Measurements from ENCODE around the gene GLI1.
A peak's percentile ranks its signal among the peaks of the same experiment; 100 is the strongest.
"Not testable (repeated sequence)": the region's sequence is repeated elsewhere in the genome, so short reads cannot be mapped to it uniquely, and the experiment has no call there.

The GLI1 gene

DNA sequence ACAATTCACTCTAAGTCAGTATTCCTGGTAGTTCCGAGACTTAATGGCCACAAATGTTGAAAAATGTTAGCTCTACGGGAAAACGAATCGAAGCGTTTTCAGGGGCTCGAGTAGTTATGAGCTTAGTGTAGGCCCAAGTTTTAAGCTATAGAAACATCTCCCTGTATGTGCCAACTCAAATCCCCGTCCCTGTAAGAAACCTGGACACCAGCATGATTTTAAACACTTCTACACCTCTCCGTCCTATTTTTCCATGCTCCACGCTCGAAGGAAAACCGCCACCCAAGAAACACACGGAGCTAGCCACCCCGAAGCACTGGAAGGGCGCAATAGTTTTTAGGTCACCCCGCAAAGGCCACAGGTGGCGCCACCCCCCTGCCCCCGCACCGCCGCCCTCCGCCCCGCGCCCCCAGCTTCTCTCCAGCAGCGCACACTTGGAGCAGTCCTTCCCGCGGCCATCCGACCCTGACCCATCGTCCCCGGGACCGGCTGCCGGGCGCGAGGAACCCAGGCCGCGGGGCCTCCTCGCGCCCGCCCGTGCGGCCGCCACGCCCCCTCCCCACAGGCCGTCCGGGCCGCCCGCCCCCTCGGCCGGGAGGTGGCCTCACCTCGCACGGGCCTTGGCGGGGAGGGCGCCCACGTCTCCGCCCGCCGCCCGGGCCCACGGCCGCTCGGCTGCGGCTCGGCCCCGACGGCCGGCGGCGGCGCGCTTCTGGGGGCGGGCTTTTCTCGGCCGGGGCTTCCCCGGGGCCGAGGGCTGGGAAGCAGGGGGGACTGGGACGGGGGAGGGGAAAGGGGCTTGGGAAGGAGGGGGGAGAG is 29.3 kb upstream of the GLI1 start:
- H3K4me3 ChIP-seq (ENCODE audit: low read depth in 1 of 2, low read length in 2 of 2): peak overlapping the region; percentile 52 to 58
- H3K4me1 ChIP-seq (ENCODE audit: insufficient read depth, low read length): peaks cover 15% of the 10 kb centered on the region
- H3K27ac ChIP-seq (ENCODE audit: low read depth, low read length): peak overlapping the region; percentile 84
- H3K9me3 ChIP-seq (ENCODE audit: low read length): no peaks in the 10 kb centered on the region
- H3K9ac ChIP-seq (ENCODE audit: low read length): peak overlapping the region; percentile 62
- no peaks in the 10 kb centered on the region for H3K36me3 ChIP-seq (ENCODE audit: insufficient read depth, low read length)
- H3K27me3 ChIP-seq (ENCODE audit: control insufficient read depth in 1 of 2, insufficient read depth in 2 of 2, low read length in 2 of 2): no peaks in the 10 kb centered on the region

DNA sequence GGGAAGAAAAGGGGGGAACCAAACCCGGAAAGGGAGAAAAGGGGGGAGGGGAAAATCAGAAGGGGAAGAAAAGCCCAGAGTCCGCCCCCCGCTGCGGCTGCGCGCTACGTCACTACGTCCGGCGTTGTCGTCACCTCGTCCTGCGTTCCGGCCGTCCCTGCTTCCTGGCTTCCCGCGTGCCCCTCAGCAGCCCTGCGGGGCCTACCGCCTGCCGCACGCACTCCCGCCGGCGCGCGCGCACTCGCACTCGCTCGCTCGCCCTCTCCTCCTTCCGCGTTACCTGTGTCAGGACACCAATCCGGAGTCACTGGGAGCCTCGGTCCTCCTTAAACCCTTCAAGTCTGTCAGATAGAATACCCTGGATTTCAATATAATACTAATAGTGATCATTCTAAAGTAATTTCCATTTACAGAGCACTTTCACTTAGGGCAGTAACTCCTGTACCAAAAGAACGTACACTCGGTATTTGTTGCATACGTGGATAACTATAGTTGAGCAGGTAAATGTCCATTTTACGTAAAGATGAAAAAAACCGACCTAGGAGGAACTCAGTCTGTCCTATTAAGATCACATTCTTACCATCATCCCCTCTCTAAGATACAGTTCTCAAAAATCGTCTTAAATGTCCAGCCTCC is 28.5 kb upstream of the GLI1 start, which contains the start of gene R3HDM2:
Gene R3HDM2, minus strand, starts transcription at position 113 of the 636 bp plus-strand sequence. CDS start 120,615 bp downstream, outside the sequence.
- no peaks in the 10 kb centered on the region for H3K27me3 ChIP-seq (ENCODE audit: control insufficient read depth in 1 of 2, insufficient read depth in 2 of 2, low read length in 2 of 2)
- peak within 1 kb of the TSS; percentile 78 for H3K9ac ChIP-seq (ENCODE audit: low read length)
- peak within 1 kb of the TSS; percentile 84 for H3K27ac ChIP-seq (ENCODE audit: low read depth, low read length)
- no peaks in the 10 kb centered on the region for H3K36me3 ChIP-seq (ENCODE audit: insufficient read depth, low read length)
- peak within 1 kb of the TSS; percentile 52 to 58 for H3K4me3 ChIP-seq (ENCODE audit: low read depth in 1 of 2, low read length in 2 of 2)
- H3K9me3 ChIP-seq (ENCODE audit: low read length): no peaks in the 10 kb centered on the region
- H3K4me1 ChIP-seq (ENCODE audit: insufficient read depth, low read length): peaks cover 15% of the 10 kb centered on the region

- Histone ChIP-seq H3K4me1 (ENCODE audit: insufficient read depth, low read length) (peaks cover 15% of the 10 kb centered on the region), H3K4me3 (ENCODE audit: low read depth in 1 of 2, low read length in 2 of 2) (peak overlapping the region in 1 of 2 donors; percentile 58), H3K9me3 (ENCODE audit: low read length) (no peaks in the 10 kb centered on the region), H3K27me3 (ENCODE audit: control insufficient read depth in 1 of 2, insufficient read depth in 2 of 2, low read length in 2 of 2) (no peaks in the 10 kb centered on the region), H3K27ac (ENCODE audit: low read depth, low read length) (peak overlapping the region; percentile 84), H3K9ac (ENCODE audit: low read length) (peak overlapping the region; percentile 78), H3K36me3 (ENCODE audit: insufficient read depth, low read length) (no peaks in the 10 kb centered on the region)
These were observed 27.9 kb upstream of the GLI1 start for GRCh38 chr12:57431654-57432188.

DNA sequence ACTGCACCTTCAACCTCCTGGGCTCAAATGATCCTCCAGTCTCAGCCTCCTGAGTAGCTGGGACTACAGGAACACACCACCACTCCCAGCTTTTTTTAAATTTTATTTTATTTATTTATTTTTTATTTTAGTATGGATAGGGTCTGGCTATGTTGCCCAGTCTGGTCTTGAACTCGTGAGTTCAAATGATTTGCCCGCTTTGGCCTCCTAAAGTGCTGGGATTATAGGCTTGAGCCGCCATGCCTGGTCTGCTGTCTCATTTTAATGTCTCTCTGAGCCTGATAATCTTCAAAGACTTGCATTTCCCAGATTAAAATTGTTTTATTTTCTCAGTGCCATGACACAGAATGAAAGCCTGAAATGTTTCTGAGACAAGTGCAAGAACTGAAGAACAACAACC is 26.2 kb upstream of the GLI1 start:
- no peak overlapping the region for H3K4me3 ChIP-seq (ENCODE audit: low read depth in 1 of 2, low read length in 2 of 2)
- H3K27me3 ChIP-seq (ENCODE audit: control insufficient read depth in 1 of 2, insufficient read depth in 2 of 2, low read length in 2 of 2): no peaks in the 10 kb centered on the region
- peaks cover 15% of the 10 kb centered on the region for H3K4me1 ChIP-seq (ENCODE audit: insufficient read depth, low read length)
- H3K9me3 ChIP-seq (ENCODE audit: low read length): no peaks in the 10 kb centered on the region
- no peaks in the 10 kb centered on the region for H3K36me3 ChIP-seq (ENCODE audit: insufficient read depth, low read length)
- H3K27ac ChIP-seq (ENCODE audit: low read depth, low read length): no peak overlapping the region
- no peak overlapping the region for H3K9ac ChIP-seq (ENCODE audit: low read length)

- H3K4me1 ChIP-seq (ENCODE audit: insufficient read depth, low read length): peaks cover 8% of the 10 kb centered on the region
- no peak within 1 kb of the TSS for H3K9ac ChIP-seq (ENCODE audit: low read length)
- no peak within 1 kb of the TSS for H3K27ac ChIP-seq (ENCODE audit: low read depth, low read length)
These were observed 24.9 kb upstream of the GLI1 start, which contains the start of gene INHBC for GRCh38 chr12:57434517-57435223. TSS of gene INHBC (plus strand) at chr12:57434784. CDS start at chr12:57434887, 103 bp downstream.

GRCh38 chr12:57435293-57435692 is 24.3 kb upstream of the GLI1 start:
- Histone ChIP-seq H3K27me3 (ENCODE audit: control insufficient read depth in 1 of 2, insufficient read depth in 2 of 2, low read length in 2 of 2) (no peaks in the 10 kb centered on the region), H3K9me3 (ENCODE audit: low read length) (no peaks in the 10 kb centered on the region), H3K4me1 (ENCODE audit: insufficient read depth, low read length) (peaks cover 5% of the 10 kb centered on the region), H3K4me3 (ENCODE audit: low read depth in 1 of 2, low read length in 2 of 2) (no peak overlapping the region), H3K36me3 (ENCODE audit: insufficient read depth, low read length) (no peaks in the 10 kb centered on the region), H3K27ac (ENCODE audit: low read depth, low read length) (no peak overlapping the region), H3K9ac (ENCODE audit: low read length) (no peak overlapping the region)

More at GRCh38 chr12:57434517-57435223, 24.9 kb upstream of the GLI1 start, which contains the start of gene INHBC:
- H3K4me3 ChIP-seq (ENCODE audit: low read depth in 1 of 2, low read length in 2 of 2): no peak within 1 kb of the TSS
- H3K9me3 ChIP-seq (ENCODE audit: low read length): no peaks in the 10 kb centered on the region
- no peaks in the 10 kb centered on the region for H3K36me3 ChIP-seq (ENCODE audit: insufficient read depth, low read length)
- H3K27me3 ChIP-seq (ENCODE audit: control insufficient read depth in 1 of 2, insufficient read depth in 2 of 2, low read length in 2 of 2): no peaks in the 10 kb centered on the region

- H3K4me1 ChIP-seq (ENCODE audit: insufficient read depth, low read length): no peaks in the 10 kb centered on the region
- no peaks in the 10 kb centered on the region for H3K36me3 ChIP-seq (ENCODE audit: insufficient read depth, low read length)
- no peak overlapping the region for H3K27ac ChIP-seq (ENCODE audit: low read depth, low read length)
- H3K9ac ChIP-seq (ENCODE audit: low read length): no peak overlapping the region
- H3K27me3 ChIP-seq (ENCODE audit: control insufficient read depth in 1 of 2, insufficient read depth in 2 of 2, low read length in 2 of 2): no peaks in the 10 kb centered on the region
- H3K4me3 ChIP-seq (ENCODE audit: low read depth in 1 of 2, low read length in 2 of 2): no peak overlapping the region
- H3K9me3 ChIP-seq (ENCODE audit: low read length): no peaks in the 10 kb centered on the region
These were observed 21.2 kb upstream of the GLI1 start for GRCh38 chr12:57438400-57438799.

DNA sequence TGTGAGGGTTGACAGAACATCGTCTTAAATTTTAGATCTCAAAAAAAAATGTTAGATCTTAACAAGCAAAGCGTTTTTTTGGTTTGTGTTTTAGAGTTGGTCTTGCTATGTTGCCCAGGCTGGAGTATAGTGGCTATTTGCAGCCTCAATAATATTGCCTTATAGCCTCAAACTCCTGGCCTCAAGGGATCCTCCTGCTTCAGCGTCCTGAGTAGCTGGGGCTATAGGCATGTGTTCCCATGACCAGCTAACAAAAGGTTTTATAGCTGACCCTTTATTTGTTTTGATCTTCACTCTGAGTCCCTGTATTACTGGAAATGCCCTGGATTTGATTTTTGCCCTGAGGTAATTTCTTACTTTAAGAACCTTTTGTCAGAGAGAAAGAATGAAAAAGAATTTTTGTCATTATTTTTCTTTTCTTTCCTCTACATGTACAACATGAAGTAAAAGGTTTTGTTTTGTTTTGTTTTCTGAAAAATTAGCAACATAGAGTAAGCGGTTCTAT is 19.8 kb upstream of the GLI1 start:
- Histone ChIP-seq H3K9me3 (ENCODE audit: low read length) (no peaks in the 10 kb centered on the region), H3K27ac (ENCODE audit: low read depth, low read length) (no peak overlapping the region), H3K27me3 (ENCODE audit: control insufficient read depth in 1 of 2, insufficient read depth in 2 of 2, low read length in 2 of 2) (no peaks in the 10 kb centered on the region), H3K36me3 (ENCODE audit: insufficient read depth, low read length) (no peaks in the 10 kb centered on the region), H3K4me1 (ENCODE audit: insufficient read depth, low read length) (no peaks in the 10 kb centered on the region), H3K9ac (ENCODE audit: low read length) (no peak overlapping the region), H3K4me3 (ENCODE audit: low read depth in 1 of 2, low read length in 2 of 2) (no peak overlapping the region)

- H3K27ac ChIP-seq (ENCODE audit: low read depth, low read length); H3K4me1 ChIP-seq (ENCODE audit: insufficient read depth, low read length); H3K9ac ChIP-seq (ENCODE audit: low read length); H3K36me3 ChIP-seq (ENCODE audit: insufficient read depth, low read length); H3K27me3 ChIP-seq (ENCODE audit: control insufficient read depth in 1 of 2, insufficient read depth in 2 of 2, low read length in 2 of 2); H3K4me3 ChIP-seq (ENCODE audit: low read depth in 1 of 2, low read length in 2 of 2); H3K9me3 ChIP-seq (ENCODE audit: low read length): not testable (repeated sequence)
These were observed 18.2 kb upstream of the GLI1 start for GRCh38 chr12:57441393-57441792.

DNA sequence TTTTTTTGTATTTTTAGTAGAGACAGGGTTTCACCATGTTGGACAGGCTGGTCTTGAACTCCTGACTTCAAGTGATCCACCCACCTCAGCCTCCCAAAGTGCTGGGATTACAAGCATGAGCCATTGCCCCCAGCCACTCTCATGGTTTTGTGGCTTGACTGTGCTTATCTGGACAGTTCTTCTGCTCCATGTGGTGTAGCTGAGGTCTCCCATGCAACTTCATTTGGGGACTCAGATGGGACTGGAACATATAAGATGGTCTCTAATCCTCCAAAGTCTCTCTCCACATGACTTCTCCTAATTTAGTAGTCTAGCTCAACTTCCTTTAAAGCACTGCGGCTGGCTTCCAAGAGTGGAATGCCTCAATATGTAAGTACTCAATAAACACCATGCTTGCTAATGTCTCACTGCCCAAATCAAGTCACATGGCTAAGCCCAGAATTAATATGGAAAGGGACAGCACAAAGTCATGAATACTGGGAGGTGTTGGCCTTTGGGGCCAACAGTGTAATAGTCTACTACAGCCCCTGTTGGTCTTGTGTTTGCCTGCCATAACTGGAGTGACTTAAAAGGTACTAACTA is 17.6 kb upstream of the GLI1 start:
- H3K9me3 ChIP-seq (ENCODE audit: low read length): no peaks in the 10 kb centered on the region
- no peak overlapping the region for H3K27ac ChIP-seq (ENCODE audit: low read depth, low read length)
- H3K4me1 ChIP-seq (ENCODE audit: insufficient read depth, low read length): no peaks in the 10 kb centered on the region
- H3K36me3 ChIP-seq (ENCODE audit: insufficient read depth, low read length): no peaks in the 10 kb centered on the region
- no peak overlapping the region for H3K9ac ChIP-seq (ENCODE audit: low read length)
- H3K27me3 ChIP-seq (ENCODE audit: control insufficient read depth in 1 of 2, insufficient read depth in 2 of 2, low read length in 2 of 2): no peaks in the 10 kb centered on the region
- no peak overlapping the region for H3K4me3 ChIP-seq (ENCODE audit: low read depth in 1 of 2, low read length in 2 of 2)

DNA sequence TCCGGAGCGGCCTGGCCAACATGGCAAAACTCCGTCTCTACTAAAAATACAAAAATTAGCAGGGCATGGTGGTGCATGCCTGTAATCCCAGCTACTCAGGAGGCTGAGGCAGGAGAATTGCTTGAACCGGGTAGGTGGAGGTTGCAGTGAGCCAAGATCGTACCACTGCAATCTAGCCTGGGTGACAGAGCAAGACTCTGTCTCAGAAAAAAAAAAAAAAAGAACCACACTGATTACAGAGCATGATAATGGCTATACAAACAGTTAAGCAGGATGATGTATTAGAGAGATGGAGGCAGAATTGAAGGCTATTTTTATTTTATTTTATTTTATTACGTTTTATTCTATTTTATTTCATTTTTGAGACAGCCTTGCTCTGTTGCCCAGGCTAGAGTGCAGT is 15.2 kb upstream of the GLI1 start:
- H3K36me3 ChIP-seq (ENCODE audit: insufficient read depth, low read length); H3K27ac ChIP-seq (ENCODE audit: low read depth, low read length); H3K9me3 ChIP-seq (ENCODE audit: low read length); H3K9ac ChIP-seq (ENCODE audit: low read length); H3K4me1 ChIP-seq (ENCODE audit: insufficient read depth, low read length); H3K4me3 ChIP-seq (ENCODE audit: low read depth in 1 of 2, low read length in 2 of 2); H3K27me3 ChIP-seq (ENCODE audit: control insufficient read depth in 1 of 2, insufficient read depth in 2 of 2, low read length in 2 of 2): not testable (repeated sequence)

Measured in muscle layer of colon (tissue), 2 donors.